Left colon (tissue), 2 donors: ENCODE data around the gene PIK3CB. TPM values are rescaled to one million over a fixed set of nuclear protein-coding genes. Genes with fewer than 3 reads are reported as not detected.
"Not testable (repeated sequence)": the region's sequence is repeated elsewhere in the genome, so short reads cannot be mapped to it uniquely, and the experiment has no call there.

Source experiments
- ATAC-seq: fragments of 200-7000 bp; cut with Tn5 transposase; one replicate; pipeline ENCODE4 v1.9.1; 2020; ENCODE audit warnings: mild to moderate bottlenecking, moderate library complexity
- DNase-seq, 2 donors: peaks; one replicate each; pipeline ENCODE4 v3.0.0-alpha.2; 2020
- intact Hi-C, 2 donors: fragments of 100-400 bp; cut with DNase I in 1 of 2; cut with micrococcal nuclease in 1 of 2; formaldehyde crosslinking; loops; one replicate each; pipeline versions ENCODE4 v1.11.2 to v1.14.0; 2022; cut with DNase I, micrococcal nuclease
- total RNA-seq, 2 donors: library from RNA; stranded (reverse); fragmentation: NEBNext Ultra II Directional; extraction: Animal tissue kit (Norgen Biotek cat#: 25700); gene quantifications; one replicate each; pipeline ENCODE4 v1.2.1, GENCODE V29; 2021
- donor health status: DM: no; HTN: no; CAD: no.
- donor health status: DM: yes; HTN: yes; CAD: no.

The PIK3CB gene
- total RNA-seq, 2 donors from 2014 or later = 54.9 to 55.9 TPM

GRCh38 chr3:138849222-138849940, 14.7 kb upstream of the PIK3CB start:
- ATAC-seq = no peak
- no peak for DNase-seq
- intact Hi-C loops = no loop called here

GRCh38 chr3:138848696-138849095, 14.0 kb upstream of the PIK3CB start:
- no peak for ATAC-seq
- no peak for DNase-seq
- intact Hi-C loops = no loop called here

DNA sequence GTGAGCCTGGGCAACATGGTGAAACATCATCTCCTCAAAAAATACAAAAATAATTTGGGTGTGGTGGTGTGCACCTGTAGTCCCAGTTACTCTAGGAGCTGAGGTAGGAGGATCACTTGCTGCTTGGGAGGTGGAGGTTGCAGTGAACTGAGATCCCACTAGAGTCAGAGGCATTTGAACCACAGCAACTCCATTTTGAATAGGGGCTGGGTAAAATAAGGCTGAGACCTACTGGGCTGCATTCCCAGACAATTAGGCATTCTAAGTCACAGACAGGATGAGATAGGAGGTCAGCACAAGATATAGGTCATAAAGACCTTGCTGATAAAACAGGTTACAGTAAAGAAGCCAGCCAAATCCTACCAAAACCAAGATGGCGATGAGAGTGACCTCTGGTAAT, 12.1 kb upstream of the PIK3CB start:
- DNase-seq, ATAC-seq, intact Hi-C loops: not testable (repeated sequence)

DNA sequence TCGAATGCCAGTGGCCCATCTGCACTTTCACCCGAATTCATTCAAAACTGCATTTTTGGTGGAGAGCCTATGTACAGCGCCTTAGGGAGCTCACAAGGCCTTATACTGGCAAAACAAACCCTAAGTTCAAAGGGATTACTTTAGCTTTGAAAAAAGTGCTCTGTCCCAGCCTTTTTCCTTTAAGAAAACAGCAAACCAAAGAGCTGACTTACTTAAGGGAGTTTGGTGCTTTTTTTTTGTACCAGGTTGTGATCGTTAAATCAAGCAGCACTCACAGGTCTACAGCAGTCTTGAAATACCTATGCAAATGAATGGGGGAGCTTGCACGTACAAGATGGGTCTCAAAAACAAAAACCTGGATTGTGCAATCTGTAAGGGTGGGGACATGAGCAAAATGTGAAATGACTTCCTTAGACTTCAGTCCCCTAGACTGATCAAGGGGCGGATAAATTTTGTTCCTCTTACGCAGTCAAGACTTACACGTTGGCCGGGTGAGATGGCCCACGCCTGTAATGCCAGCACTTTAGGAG, 11.6 kb upstream of the PIK3CB start:
- ATAC-seq = no peak
- intact Hi-C loops = no loop called here
- DNase-seq = no peak

DNA sequence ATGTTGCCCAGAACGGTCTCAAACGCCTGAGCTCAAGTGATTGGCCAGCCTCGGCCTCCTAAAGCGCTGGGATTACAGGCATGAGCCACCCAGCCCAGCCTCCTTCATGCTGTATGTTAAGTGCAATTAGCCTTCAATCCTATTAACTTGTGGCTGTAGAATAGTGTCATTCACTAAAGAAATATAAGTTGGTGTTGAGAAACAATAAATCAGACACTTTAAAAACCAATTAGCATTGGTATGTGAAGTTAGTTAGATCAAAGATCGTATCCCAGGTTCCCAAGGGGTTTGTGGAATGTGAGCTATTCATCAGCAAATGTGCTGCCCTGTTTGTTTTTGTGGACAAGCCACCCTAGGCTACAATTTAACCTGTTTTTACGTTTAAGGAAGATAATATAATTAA, 11.0 kb upstream of the PIK3CB start:
- DNase-seq = no peak
- intact Hi-C loops = no loop called here
- ATAC-seq = no peak

- DNase-seq = no peak
- no peak for ATAC-seq
- intact Hi-C loops = no loop called here
Observed at GRCh38 chr3:138845181-138845601, 10.5 kb upstream of the PIK3CB start.

- ATAC-seq = no peak
- DNase-seq = no peak
- intact Hi-C loops = no loop called here
Observed at GRCh38 chr3:138842483-138843188, 7.9 kb upstream of the PIK3CB start.

- not testable (repeated sequence) for DNase-seq, ATAC-seq
- intact Hi-C loops = loop anchor here in 1 of 2 donors (10.0 kb wide), 1 partner anchor 244 kb away; the partner anchor contains the start of gene CEP70
Observed at GRCh38 chr3:138838385-138838784, 3.7 kb upstream of the PIK3CB start.

DNA sequence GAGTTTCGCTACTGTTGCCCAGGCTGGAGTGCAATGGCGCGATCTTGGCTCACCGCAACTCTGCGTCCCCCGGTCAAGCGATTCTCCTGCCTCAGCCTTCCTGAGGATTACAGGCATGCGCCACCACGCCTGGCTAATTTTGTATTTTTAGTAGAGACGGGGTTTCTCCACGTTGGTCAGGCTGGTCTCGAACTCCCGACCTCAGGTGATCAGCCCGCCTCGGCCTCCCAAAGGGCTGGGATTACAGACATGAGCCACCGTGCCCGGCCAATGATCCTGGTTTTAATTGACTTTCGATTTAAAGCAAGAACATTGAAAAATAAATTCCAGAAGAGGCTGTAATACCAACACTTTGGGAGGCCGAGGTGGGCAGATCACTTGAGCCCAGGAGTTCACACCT, 1.1 kb upstream of the PIK3CB start:
- intact Hi-C loops = loop anchor here in 1 of 2 donors (10.0 kb wide), 1 partner anchor 241 kb away; the partner anchor contains the start of gene CEP70

GRCh38 chr3:138835397-138835757, 649 bp upstream of the PIK3CB start:
- ATAC-seq (peak; percentile 10), DNase-seq (no peak)
- intact Hi-C loops = loop anchor here in 1 of 2 donors (10.0 kb wide), 1 partner anchor 241 kb away; the partner anchor contains the start of gene CEP70

More for the DNA sequence above, 1.1 kb upstream of the PIK3CB start:
- peak in 1 of 2 donors; percentile 12 for DNase-seq
- not testable (repeated sequence) for ATAC-seq

- peak; percentile 63 to 73 for DNase-seq
- peak; percentile 56 for ATAC-seq
- intact Hi-C loops = loop anchor here in 1 of 2 donors (10.0 kb wide), 1 partner anchor 239 kb away; the partner anchor contains the start of gene CEP70
Observed at GRCh38 chr3:138833899-138834595, 681 bp downstream of the PIK3CB start.

- intact Hi-C loops = loop anchor here in 1 of 2 donors (10.0 kb wide), 1 partner anchor 238 kb away; the partner anchor contains the start of gene CEP70
- DNase-seq, ATAC-seq: not testable (repeated sequence)
Observed at GRCh38 chr3:138832473-138833057, 2.2 kb downstream of the PIK3CB start.

- DNase-seq (no peak), ATAC-seq (no peak)
- intact Hi-C loops = loop anchor here in 1 of 2 donors (10.0 kb wide), 1 partner anchor 235 kb away; the partner anchor contains the start of gene CEP70
Observed at GRCh38 chr3:138829886-138830510, 4.7 kb downstream of the PIK3CB start.

GRCh38 chr3:138829097-138829496, 5.6 kb downstream of the PIK3CB start:
- ATAC-seq (no peak), DNase-seq (no peak)
- intact Hi-C loops = no loop called here

DNA sequence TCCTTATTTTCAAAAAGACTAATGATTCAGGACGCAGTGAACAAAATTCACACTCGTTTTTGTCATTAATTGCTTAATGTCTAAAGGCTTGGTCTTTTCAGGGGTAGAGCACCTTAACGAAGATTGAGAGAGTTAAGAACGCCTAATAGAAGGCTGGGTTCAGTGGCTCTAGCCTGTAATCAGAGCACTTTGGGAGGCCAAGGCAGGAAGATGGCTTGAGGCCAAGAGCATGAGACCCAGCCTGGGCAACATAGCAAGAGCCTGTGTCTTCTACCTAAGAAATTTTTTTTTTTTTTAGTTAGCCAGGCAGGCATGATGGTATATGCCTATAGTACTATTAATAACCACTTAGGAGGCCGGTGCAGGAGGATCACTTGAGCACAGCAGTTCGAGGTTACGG, 7.5 kb downstream of the PIK3CB start:
- ATAC-seq (no peak), DNase-seq (no peak)
- intact Hi-C loops = no loop called here

DNA sequence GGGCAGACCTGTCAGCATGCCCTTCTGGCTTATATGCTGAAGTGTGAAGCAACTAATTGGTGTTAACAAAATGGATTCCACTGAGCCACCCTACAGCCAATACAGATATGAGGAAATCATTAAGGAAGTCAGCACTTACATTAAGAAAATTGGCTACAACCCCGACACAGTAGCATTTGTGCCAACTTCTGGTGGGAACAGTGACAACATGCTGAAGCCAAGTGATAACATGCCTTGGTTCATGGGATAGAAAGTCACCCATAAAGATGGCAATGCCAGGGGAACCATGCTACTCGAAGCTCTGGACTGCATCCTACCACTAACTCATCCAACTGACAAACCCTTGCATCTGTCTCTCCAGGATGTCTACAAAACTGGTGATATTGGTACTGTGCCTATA, 9.4 kb downstream of the PIK3CB start:
- DNase-seq = no peak
- ATAC-seq = no peak
- intact Hi-C loops = no loop called here

DNA sequence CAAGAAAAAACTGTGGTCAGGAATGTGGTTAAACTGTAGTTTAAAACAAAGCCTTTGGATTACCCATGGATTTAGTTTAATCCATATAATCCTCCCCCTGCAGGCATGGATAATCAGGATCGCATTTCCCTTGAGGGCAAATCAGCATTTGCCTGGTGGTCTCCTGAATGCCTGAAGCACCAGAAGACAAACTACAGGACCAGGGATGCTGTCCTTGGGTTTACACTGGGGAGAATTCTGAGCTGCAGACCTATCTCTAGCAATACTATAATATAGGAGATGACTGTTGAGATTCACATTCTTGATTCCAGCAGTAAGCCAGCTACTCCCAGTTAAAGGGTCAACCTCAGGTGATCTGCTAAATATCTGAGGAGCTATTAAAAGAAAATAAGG, 10.6 kb downstream of the PIK3CB start:
- DNase-seq (no peak), ATAC-seq (no peak)
- intact Hi-C loops = no loop called here

DNA sequence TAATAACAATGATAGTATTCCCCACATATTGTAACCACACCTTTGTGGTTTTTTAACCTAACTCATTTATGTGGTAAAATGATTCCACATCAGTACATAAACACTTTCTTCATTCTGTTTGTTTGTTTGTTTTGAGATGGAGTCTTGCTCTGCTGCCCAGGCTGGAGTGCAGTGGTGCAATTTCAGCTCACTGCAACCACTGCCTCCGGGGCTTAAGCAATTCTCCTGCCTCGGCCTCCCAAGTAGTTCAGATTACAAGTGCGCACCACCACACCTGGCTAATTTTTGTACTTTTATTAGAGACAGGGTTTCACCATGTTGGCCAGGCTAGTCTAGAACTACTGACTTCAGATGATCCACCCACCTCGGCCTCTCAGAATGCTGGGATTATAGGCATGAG, 14.3 kb downstream of the PIK3CB start:
- DNase-seq, ATAC-seq, intact Hi-C loops: not testable (repeated sequence)
